WI38 (cell line): ENCODE data around the gene KRTAP10-9.

Experiments
- H3K4me3 ChIP-seq: 2 replicates; pipeline ENCODE4 v1.5.1; 2011; ENCODE audit warnings: low read depth, mild to moderate bottlenecking, control low read depth, low read length
- TF ChIP-seq, protein P1 (sequence below): IDR thresholded peaks from 2 replicates; pipeline ENCODE4 v1.5.1; 2012; ENCODE audit warnings: low read depth, mild to moderate bottlenecking, control low read depth, low read length

The KRTAP10-9 gene

DNA sequence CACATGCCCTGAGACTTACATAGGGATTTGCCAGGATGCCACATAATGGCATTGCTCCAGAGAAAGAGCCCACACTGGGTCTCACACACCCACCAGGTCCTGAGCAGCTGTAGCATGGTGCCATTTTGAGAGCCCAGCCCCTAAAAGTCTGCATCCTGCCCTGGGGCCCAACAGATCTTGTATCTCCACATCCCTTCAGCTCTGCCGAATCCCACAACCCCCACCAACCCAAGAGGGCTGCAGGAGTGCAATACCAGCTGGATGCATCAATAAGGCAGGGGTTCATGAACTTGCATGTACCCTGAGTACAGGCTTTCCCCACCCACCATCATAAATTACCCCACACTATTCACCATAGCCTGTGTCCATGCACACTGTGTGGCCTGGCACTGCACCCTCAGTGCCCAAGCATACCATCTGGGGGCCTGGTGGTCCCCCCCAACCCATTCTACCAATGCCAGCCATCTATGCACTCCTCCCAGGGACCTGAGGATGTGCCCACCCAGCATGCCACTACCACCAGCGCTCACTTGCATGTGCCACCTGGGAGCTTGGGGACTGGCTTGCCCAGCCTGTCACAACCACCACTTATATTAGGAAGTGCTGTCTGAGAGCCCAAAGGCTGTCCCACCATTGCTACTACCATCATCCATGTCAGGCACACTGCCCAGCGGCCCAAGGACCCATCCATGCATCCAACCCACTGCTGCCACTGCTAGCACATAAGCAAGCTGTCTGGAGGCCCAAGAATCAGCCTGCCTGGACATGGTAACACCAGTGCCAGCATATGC, 43.9 kb downstream of the KRTAP10-9 start:
- TF ChIP-seq, protein P1, sequence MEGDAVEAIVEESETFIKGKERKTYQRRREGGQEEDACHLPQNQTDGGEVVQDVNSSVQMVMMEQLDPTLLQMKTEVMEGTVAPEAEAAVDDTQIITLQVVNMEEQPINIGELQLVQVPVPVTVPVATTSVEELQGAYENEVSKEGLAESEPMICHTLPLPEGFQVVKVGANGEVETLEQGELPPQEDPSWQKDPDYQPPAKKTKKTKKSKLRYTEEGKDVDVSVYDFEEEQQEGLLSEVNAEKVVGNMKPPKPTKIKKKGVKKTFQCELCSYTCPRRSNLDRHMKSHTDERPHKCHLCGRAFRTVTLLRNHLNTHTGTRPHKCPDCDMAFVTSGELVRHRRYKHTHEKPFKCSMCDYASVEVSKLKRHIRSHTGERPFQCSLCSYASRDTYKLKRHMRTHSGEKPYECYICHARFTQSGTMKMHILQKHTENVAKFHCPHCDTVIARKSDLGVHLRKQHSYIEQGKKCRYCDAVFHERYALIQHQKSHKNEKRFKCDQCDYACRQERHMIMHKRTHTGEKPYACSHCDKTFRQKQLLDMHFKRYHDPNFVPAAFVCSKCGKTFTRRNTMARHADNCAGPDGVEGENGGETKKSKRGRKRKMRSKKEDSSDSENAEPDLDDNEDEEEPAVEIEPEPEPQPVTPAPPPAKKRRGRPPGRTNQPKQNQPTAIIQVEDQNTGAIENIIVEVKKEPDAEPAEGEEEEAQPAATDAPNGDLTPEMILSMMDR: no peak
- no peak overlapping the region for H3K4me3 ChIP-seq

DNA sequence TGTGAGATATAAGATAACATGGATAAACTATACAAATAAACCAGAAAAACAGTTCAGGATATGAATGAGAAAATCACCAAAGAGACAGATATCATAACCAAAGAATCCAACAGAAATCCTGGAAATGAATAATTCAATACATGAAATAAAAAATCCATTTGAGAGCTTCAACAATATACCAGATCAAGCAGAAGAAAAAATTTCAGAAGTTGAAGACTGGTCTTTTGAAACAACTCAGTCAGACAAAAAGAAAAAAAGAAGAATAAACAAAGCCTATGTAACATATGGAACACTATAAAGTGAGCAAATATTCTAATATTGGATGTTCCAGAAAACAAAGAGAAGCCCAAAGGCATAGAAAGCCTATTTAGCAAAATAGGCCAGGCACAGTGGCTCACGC, 45.0 kb downstream of the KRTAP10-9 start:
- TF ChIP-seq, protein P1: no peak

DNA sequence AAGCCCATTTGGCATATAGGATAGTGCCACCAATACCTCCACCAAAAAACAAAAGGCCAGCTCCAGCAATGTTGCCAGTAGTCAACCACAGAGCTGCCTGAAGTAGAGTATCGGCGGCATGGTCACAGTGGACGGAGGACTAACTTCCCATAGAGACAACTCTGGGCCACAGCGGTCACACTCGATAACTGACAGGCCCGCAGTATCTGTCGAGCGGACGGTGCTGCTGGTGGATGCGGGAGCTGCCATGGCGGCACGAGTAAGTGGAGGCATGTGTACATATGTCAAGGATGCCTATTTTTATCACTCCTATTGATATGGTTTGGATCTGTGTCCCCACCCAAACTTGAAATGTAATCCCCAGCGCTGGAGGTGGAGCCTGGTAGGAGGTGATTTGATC, 51.0 kb downstream of the KRTAP10-9 start:
- no peak overlapping the region for H3K4me3 ChIP-seq
- TF ChIP-seq, protein P1: no peak

More for the DNA sequence above, 45.0 kb downstream of the KRTAP10-9 start:
- H3K4me3 ChIP-seq: no peak overlapping the region
